ENCODE data around the gene ATP2B1.

ATP2B1 gene

GRCh38 chr12:89589753-89590152 is 118.9 kb downstream of the ATP2B1 start:
- TF ChIP-seq GATA2 (IDR thresholded peaks at IDR 0.05; ENCODE audit: low read depth, low read length) (no peak), GATA3 (IDR thresholded peaks at IDR 0.05; ENCODE audit: low read depth, low read length) (no peak)

GRCh38 chr12:89578499-89578898 is 130.1 kb downstream of the ATP2B1 start:
- TF ChIP-seq GATA2 (IDR thresholded peaks at IDR 0.05; ENCODE audit: low read depth, low read length) = no peak
- no peak for TF ChIP-seq GATA3 (IDR thresholded peaks at IDR 0.05; ENCODE audit: low read depth, low read length)

- TF ChIP-seq GATA2 (IDR thresholded peaks at IDR 0.05; ENCODE audit: low read depth, low read length) = no peak
- no peak for TF ChIP-seq GATA3 (IDR thresholded peaks at IDR 0.05; ENCODE audit: low read depth, low read length)
Measured at GRCh38 chr12:89576572-89577220, 131.9 kb downstream of the ATP2B1 start.

GRCh38 chr12:89575374-89575773 is 133.3 kb downstream of the ATP2B1 start:
- TF ChIP-seq GATA3 (IDR thresholded peaks at IDR 0.05; ENCODE audit: low read depth, low read length) = no peak
- TF ChIP-seq GATA2 (IDR thresholded peaks at IDR 0.05; ENCODE audit: low read depth, low read length) = no peak

- no peak for TF ChIP-seq GATA3 (IDR thresholded peaks at IDR 0.05; ENCODE audit: low read depth, low read length)
- TF ChIP-seq GATA2 (IDR thresholded peaks at IDR 0.05; ENCODE audit: low read depth, low read length) = no peak
Measured at GRCh38 chr12:89574736-89575208, 133.9 kb downstream of the ATP2B1 start.

GRCh38 chr12:89573051-89573810 is 135.4 kb downstream of the ATP2B1 start:
- TF ChIP-seq GATA2 (IDR thresholded peaks at IDR 0.05; ENCODE audit: low read depth, low read length) = no peak
- TF ChIP-seq GATA3 (IDR thresholded peaks at IDR 0.05; ENCODE audit: low read depth, low read length) = no peak

GRCh38 chr12:89571491-89572195 is 137.0 kb downstream of the ATP2B1 start:
- TF ChIP-seq GATA2 (IDR thresholded peaks at IDR 0.05; ENCODE audit: low read depth, low read length) (no peak), GATA3 (IDR thresholded peaks at IDR 0.05; ENCODE audit: low read depth, low read length) (no peak)

GRCh38 chr12:89568484-89568883 is 140.2 kb downstream of the ATP2B1 start:
- TF ChIP-seq GATA3 (IDR thresholded peaks at IDR 0.05; ENCODE audit: low read depth, low read length) (no peak), GATA2 (IDR thresholded peaks at IDR 0.05; ENCODE audit: low read depth, low read length) (no peak)

- TF ChIP-seq GATA3 (IDR thresholded peaks at IDR 0.05; ENCODE audit: low read depth, low read length) = no peak
- TF ChIP-seq GATA2 (IDR thresholded peaks at IDR 0.05; ENCODE audit: low read depth, low read length) = no peak
Measured at GRCh38 chr12:89567691-89568239, 140.9 kb downstream of the ATP2B1 start.

- TF ChIP-seq GATA3 (IDR thresholded peaks at IDR 0.05; ENCODE audit: low read depth, low read length) (no peak), GATA2 (IDR thresholded peaks at IDR 0.05; ENCODE audit: low read depth, low read length) (no peak)
Measured at GRCh38 chr12:89566615-89567014, 142.0 kb downstream of the ATP2B1 start.

GRCh38 chr12:89565002-89565401 is 143.6 kb downstream of the ATP2B1 start:
- TF ChIP-seq GATA3 (IDR thresholded peaks at IDR 0.05; ENCODE audit: low read depth, low read length) (no peak), GATA2 (IDR thresholded peaks at IDR 0.05; ENCODE audit: low read depth, low read length) (no peak)

- TF ChIP-seq GATA3 (IDR thresholded peaks at IDR 0.05; ENCODE audit: low read depth, low read length) (no peak), GATA2 (IDR thresholded peaks at IDR 0.05; ENCODE audit: low read depth, low read length) (no peak)
Measured at GRCh38 chr12:89559753-89560152, 148.9 kb downstream of the ATP2B1 start.

- TF ChIP-seq GATA2 (IDR thresholded peaks at IDR 0.05; ENCODE audit: low read depth, low read length) (no peak), GATA3 (IDR thresholded peaks at IDR 0.05; ENCODE audit: low read depth, low read length) (no peak)
Measured at GRCh38 chr12:89556976-89557375, 151.7 kb downstream of the ATP2B1 start.

- TF ChIP-seq GATA3 (IDR thresholded peaks at IDR 0.05; ENCODE audit: low read depth, low read length) (no peak), GATA2 (IDR thresholded peaks at IDR 0.05; ENCODE audit: low read depth, low read length) (no peak)
Measured at GRCh38 chr12:89552376-89552775, 156.3 kb downstream of the ATP2B1 start.

Measured in SH-SY5Y (cell line).